D721Med (cell line): Measurements from ENCODE around the gene LCN1.

ENCODE experiments used
- DNase-seq: peaks from one replicate; pipeline ENCODE4 v3.0.0; 2011; ENCODE audit warnings: low spot score; ENCODE audit not compliant: insufficient read length
- FAIRE-seq: peaks from 2 replicates; lab custom pipeline; 2011; peaks lifted over from hg19 to GRCh38; lab: Jason Lieb, UNC
- TF ChIP-seq, protein P1 (sequence below): IDR thresholded peaks from 2 replicates; pipeline ENCODE4 v1.5.1; 2012; ENCODE audit warnings: mild to moderate bottlenecking, control low read depth; ENCODE audit not compliant: insufficient read depth; ENCODE audit errors: missing control alignments

LCN1 gene

DNA sequence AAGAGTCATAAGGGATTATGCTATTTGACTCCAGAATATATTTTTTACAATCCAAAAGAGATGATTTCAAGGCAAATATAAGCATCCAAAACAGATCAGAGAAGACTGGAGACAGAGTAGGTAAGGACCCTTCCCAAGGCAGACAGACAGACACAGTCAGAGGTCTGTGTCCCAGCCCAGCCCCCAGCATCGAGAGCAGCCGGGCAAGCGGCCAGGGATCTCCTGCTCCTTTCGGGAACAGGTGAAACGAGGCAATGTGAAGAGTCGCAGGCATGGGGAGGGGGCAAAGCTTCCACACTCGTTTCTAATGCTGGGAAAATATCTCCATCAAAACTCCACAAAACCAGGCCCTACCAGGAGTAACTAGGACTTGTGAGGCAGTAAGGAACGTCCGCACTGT, 46.1 kb downstream of the LCN1 start:
- TF ChIP-seq, protein P1, sequence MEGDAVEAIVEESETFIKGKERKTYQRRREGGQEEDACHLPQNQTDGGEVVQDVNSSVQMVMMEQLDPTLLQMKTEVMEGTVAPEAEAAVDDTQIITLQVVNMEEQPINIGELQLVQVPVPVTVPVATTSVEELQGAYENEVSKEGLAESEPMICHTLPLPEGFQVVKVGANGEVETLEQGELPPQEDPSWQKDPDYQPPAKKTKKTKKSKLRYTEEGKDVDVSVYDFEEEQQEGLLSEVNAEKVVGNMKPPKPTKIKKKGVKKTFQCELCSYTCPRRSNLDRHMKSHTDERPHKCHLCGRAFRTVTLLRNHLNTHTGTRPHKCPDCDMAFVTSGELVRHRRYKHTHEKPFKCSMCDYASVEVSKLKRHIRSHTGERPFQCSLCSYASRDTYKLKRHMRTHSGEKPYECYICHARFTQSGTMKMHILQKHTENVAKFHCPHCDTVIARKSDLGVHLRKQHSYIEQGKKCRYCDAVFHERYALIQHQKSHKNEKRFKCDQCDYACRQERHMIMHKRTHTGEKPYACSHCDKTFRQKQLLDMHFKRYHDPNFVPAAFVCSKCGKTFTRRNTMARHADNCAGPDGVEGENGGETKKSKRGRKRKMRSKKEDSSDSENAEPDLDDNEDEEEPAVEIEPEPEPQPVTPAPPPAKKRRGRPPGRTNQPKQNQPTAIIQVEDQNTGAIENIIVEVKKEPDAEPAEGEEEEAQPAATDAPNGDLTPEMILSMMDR = no peak
- no peak for FAIRE-seq
- DNase-seq = no peak

DNA sequence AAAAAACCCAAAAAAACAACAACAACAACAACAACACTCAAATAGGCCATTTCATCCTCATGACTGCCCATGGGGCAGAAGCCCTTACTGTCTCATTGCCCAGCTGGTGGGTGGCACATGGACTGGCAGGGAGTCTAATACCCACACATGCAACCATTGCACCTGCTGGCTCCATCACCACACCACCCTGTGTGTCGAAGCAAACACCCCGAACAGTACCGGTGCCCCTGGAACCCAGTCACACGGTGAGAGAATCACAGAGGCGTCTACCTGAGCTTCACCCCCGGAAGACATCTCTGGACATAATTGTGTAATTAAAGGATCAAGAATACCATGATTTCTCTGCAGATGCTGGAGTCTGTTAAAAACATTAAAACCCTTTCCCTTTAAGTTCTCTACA, 46.8 kb downstream of the LCN1 start:
- DNase-seq (no peak), FAIRE-seq (no peak)
- TF ChIP-seq, protein P1 = no peak

DNA sequence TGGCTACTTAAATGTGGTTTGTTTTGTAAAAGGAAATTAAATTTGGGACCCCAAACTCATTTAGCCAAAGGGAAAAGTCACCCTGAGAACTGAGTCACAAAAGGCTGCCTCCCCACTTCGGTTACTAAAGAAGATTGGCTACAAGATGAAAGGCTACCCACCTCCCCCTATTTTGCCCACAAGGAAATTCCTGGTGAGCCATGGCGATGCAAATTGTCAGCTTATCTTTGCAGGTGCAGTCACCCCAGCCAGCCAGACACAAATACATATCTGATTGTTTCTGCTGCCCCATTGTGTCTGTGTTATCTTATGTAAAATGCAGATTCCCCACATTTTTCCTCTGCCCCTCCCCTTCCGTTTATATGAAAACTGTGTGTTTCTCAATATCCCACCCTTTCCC, 49.2 kb downstream of the LCN1 start:
- DNase-seq (no peak), FAIRE-seq (no peak)
- TF ChIP-seq, protein P1 = no peak

DNA sequence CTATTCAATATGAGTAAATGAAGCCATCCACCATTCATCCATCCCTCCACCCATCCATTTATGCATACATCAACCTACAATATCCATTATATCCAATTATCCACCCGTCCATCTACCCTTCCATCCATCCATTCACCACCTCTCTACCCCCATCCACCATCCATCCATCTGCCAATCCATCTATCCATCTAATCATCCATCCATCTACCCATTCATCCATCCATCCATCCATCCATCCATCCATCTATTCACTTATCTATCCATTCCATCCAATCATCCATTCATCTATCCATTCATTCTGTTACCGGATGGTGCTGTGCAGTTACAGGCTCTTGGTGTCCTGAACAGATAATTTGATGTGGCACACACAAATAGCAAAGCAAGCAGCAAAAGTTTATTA, 51.0 kb downstream of the LCN1 start:
- TF ChIP-seq, protein P1 = no peak
- FAIRE-seq = no peak
- no peak for DNase-seq

DNA sequence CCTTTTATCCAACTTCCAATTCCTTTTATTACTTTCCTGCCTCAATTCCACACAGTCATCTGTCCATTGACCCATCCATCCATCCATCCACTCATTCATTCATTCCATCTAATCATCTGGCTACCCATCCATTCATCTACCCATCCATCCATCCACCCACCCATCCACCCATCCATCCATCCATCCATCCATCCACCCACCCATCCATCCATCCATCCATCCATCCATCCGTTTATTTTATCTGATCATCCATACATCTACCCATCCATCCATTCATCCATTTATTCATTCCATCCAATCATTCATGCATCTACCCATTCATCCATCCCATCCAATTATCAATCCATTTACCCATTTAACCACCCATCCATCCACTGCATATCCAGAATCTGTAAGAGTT, 51.9 kb downstream of the LCN1 start:
- DNase-seq (no peak), FAIRE-seq (no peak)
- TF ChIP-seq, protein P1 = no peak

DNA sequence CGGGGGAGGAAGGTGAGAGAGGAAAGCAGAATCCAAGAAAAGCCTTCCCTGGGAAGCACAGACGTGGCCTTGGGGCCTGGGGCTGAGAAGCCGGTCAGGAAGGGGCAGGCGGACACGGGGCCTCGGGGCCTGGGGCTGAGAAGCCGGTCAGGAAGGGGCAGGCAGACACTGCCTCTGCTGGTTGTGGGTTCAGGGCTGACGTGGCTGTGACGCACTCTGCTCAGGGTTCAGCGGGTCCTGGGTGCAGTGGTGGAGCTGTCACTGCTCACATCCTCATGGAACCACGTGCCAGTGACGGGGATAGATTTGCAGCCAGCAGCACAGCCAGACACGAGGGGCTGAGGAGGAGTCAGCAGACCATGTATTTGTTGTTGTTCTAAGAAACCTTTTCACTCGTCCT, 53.1 kb downstream of the LCN1 start:
- TF ChIP-seq, protein P1 = no peak
- FAIRE-seq (no peak), DNase-seq (no peak)

DNA sequence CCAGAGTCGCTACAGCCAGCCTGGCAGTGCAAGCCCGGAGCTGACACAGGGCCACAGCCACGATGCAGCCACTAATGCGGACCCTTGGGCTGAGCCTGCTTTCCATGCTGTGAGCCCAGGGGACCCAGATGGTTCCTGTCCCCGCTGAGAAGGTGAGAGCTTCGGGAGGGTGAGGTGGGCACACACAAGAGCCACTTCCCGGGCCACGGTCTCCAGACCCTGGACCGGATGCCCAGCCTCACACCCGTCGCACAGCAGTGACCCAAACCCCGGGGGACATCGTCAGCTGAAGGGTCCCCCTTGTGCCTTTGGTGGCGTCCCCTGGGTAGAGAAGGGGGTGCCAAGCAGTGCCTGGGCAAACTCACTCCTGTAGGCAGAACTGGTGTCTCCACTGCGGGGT, 53.7 kb downstream of the LCN1 start:
- no peak for FAIRE-seq
- DNase-seq = no peak
- TF ChIP-seq, protein P1 = no peak
